Ovary (tissue), 3 donors: ENCODE measurements around the gene CCS.
"Not testable (repeated sequence)": the region's sequence is repeated elsewhere in the genome, so short reads cannot be mapped to it uniquely, and the experiment has no call there.

Source experiments
- EP300 ChIP-seq: sonication (generic); formaldehyde crosslinking; IDR thresholded peaks from one replicate; pipeline ENCODE4 v1.6.1; 2017; ENCODE audit warnings: antibody characterized with exemption
- POLR2A ChIP-seq: fragments of 450-650 bp; IDR thresholded peaks from one replicate; pipeline ENCODE4 v1.6.1; 2017; ENCODE audit warnings: antibody characterized with exemption, mild to moderate bottlenecking, moderate library complexity
- TF ChIP-seq, protein P1 (sequence below), 3 donors: fragments of 450-650 bp in 2 of 3; fragments of 200-600 bp in 1 of 3; IDR thresholded peaks; one replicate each; pipeline versions ENCODE4 v1.5.1 to v1.8.0; 2016 to 2022; ENCODE audit warnings: antibody characterized with exemption in 3 of 3, mild to moderate bottlenecking in 1 of 3
- donor health status: DM: no; HTN: no; CAD: no.

DNA sequence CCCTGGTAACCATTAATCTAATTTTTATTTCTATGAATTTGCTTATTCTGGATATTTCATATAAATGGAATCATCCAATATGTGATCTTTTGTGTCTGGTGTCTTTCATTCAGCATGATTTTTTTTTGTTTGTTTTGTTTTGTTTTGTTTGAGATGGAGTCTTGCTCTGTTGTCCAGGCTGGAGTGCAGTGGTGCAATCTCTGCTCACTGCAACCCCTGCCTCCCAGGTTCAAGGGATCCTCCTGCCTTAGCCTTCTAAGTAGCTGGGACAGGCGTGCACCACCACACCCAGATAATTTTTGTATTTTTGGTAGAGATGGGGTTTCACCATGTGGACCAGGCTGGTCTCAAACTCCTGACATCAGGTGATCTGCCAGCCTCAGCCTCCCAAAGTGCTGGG is 7.5 kb upstream of the CCS start:
- TF ChIP-seq POLR2A, EP300: not testable (repeated sequence)
- TF ChIP-seq, protein P1, sequence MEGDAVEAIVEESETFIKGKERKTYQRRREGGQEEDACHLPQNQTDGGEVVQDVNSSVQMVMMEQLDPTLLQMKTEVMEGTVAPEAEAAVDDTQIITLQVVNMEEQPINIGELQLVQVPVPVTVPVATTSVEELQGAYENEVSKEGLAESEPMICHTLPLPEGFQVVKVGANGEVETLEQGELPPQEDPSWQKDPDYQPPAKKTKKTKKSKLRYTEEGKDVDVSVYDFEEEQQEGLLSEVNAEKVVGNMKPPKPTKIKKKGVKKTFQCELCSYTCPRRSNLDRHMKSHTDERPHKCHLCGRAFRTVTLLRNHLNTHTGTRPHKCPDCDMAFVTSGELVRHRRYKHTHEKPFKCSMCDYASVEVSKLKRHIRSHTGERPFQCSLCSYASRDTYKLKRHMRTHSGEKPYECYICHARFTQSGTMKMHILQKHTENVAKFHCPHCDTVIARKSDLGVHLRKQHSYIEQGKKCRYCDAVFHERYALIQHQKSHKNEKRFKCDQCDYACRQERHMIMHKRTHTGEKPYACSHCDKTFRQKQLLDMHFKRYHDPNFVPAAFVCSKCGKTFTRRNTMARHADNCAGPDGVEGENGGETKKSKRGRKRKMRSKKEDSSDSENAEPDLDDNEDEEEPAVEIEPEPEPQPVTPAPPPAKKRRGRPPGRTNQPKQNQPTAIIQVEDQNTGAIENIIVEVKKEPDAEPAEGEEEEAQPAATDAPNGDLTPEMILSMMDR (IDR thresholded peaks at IDR 0.05), result not testable (repeated sequence)
